ENCODE measurements around the gene VAT1.
"Not testable (repeated sequence)": the region's sequence is repeated elsewhere in the genome, so short reads cannot be mapped to it uniquely, and the experiment has no call there.

Gene VAT1

GRCh38 chr17:43014020-43014648 lies 8.1 kb downstream of the VAT1 start:
- no peak overlapping the region for H3K9ac ChIP-seq (ENCODE audit: low read length)
- H3K4me3 ChIP-seq (ENCODE audit: low read length) = no peak overlapping the region
- no peaks in the 10 kb centered on the region for H3K27me3 ChIP-seq (ENCODE audit: control insufficient read depth, insufficient read depth, low read length)
- no peaks in the 10 kb centered on the region for H3K36me3 ChIP-seq (ENCODE audit: control insufficient read depth, insufficient read depth, low read length)
- H3K9me3 ChIP-seq (ENCODE audit: control insufficient read depth, low read length) = no peaks in the 10 kb centered on the region
- H3K4me1 ChIP-seq (ENCODE audit: control insufficient read depth, insufficient read depth, low read length) = peaks cover 42% of the 10 kb centered on the region

GRCh38 chr17:43013296-43013695 lies 8.9 kb downstream of the VAT1 start:
- Histone ChIP-seq H3K4me3 (ENCODE audit: low read length) (no peak overlapping the region), H3K36me3 (ENCODE audit: control insufficient read depth, insufficient read depth, low read length) (no peaks in the 10 kb centered on the region), H3K9me3 (ENCODE audit: control insufficient read depth, low read length) (no peaks in the 10 kb centered on the region), H3K9ac (ENCODE audit: low read length) (no peak overlapping the region), H3K4me1 (ENCODE audit: control insufficient read depth, insufficient read depth, low read length) (peaks cover 37% of the 10 kb centered on the region), H3K27me3 (ENCODE audit: control insufficient read depth, insufficient read depth, low read length) (no peaks in the 10 kb centered on the region)

- H3K9ac ChIP-seq (ENCODE audit: low read length) = peak overlapping the region; percentile 39
- no peaks in the 10 kb centered on the region for H3K36me3 ChIP-seq (ENCODE audit: control insufficient read depth, insufficient read depth, low read length)
- H3K27me3 ChIP-seq (ENCODE audit: control insufficient read depth, insufficient read depth, low read length) = no peaks in the 10 kb centered on the region
- no peaks in the 10 kb centered on the region for H3K9me3 ChIP-seq (ENCODE audit: control insufficient read depth, low read length)
- peaks cover 40% of the 10 kb centered on the region for H3K4me1 ChIP-seq (ENCODE audit: control insufficient read depth, insufficient read depth, low read length)
- H3K4me3 ChIP-seq (ENCODE audit: low read length) = no peak overlapping the region
These were observed 10.3 kb downstream of the VAT1 start for GRCh38 chr17:43011728-43012472.

GRCh38 chr17:43010667-43011308 lies 11.4 kb downstream of the VAT1 start:
- Histone ChIP-seq H3K4me1 (ENCODE audit: control insufficient read depth, insufficient read depth, low read length) (peaks cover 40% of the 10 kb centered on the region), H3K9ac (ENCODE audit: low read length) (no peak overlapping the region), H3K9me3 (ENCODE audit: control insufficient read depth, low read length) (no peaks in the 10 kb centered on the region), H3K27me3 (ENCODE audit: control insufficient read depth, insufficient read depth, low read length) (no peaks in the 10 kb centered on the region), H3K4me3 (ENCODE audit: low read length) (no peak overlapping the region), H3K36me3 (ENCODE audit: control insufficient read depth, insufficient read depth, low read length) (no peaks in the 10 kb centered on the region)

GRCh38 chr17:43006639-43007551 lies 15.3 kb downstream of the VAT1 start, which contains the start of gene IFI35:
IFI35 (plus strand) TSS chr17:43006784; CDS start chr17:43006948, 164 bp downstream.
- H3K9ac ChIP-seq (ENCODE audit: low read length) = peak within 1 kb of the TSS; percentile 99
- no peaks in the 10 kb centered on the region for H3K27me3 ChIP-seq (ENCODE audit: control insufficient read depth, insufficient read depth, low read length)
- no peaks in the 10 kb centered on the region for H3K36me3 ChIP-seq (ENCODE audit: control insufficient read depth, insufficient read depth, low read length)
- peaks cover 20% of the 10 kb centered on the region for H3K4me1 ChIP-seq (ENCODE audit: control insufficient read depth, insufficient read depth, low read length)
- no peaks in the 10 kb centered on the region for H3K9me3 ChIP-seq (ENCODE audit: control insufficient read depth, low read length)
- peak within 1 kb of the TSS; percentile 100 for H3K4me3 ChIP-seq (ENCODE audit: low read length)

- H3K27me3 ChIP-seq (ENCODE audit: control insufficient read depth, insufficient read depth, low read length) = no peaks in the 10 kb centered on the region
- no peaks in the 10 kb centered on the region for H3K36me3 ChIP-seq (ENCODE audit: control insufficient read depth, insufficient read depth, low read length)
These were observed 18.5 kb downstream of the VAT1 start for GRCh38 chr17:43003542-43004172.

GRCh38 chr17:43000894-43001293 lies 21.3 kb downstream of the VAT1 start:
- not testable (repeated sequence) for H3K9ac ChIP-seq (ENCODE audit: low read length); H3K36me3 ChIP-seq (ENCODE audit: control insufficient read depth, insufficient read depth, low read length); H3K4me3 ChIP-seq (ENCODE audit: low read length); H3K9me3 ChIP-seq (ENCODE audit: control insufficient read depth, low read length); H3K27me3 ChIP-seq (ENCODE audit: control insufficient read depth, insufficient read depth, low read length)
- H3K4me1 ChIP-seq (ENCODE audit: control insufficient read depth, insufficient read depth, low read length) = peaks cover 12% of the 10 kb centered on the region

More at GRCh38 chr17:43003542-43004172, 18.5 kb downstream of the VAT1 start:
- H3K4me3 ChIP-seq (ENCODE audit: low read length) = no peak overlapping the region
- no peaks in the 10 kb centered on the region for H3K9me3 ChIP-seq (ENCODE audit: control insufficient read depth, low read length)
- peaks cover 19% of the 10 kb centered on the region for H3K4me1 ChIP-seq (ENCODE audit: control insufficient read depth, insufficient read depth, low read length)
- H3K9ac ChIP-seq (ENCODE audit: low read length) = no peak overlapping the region

GRCh38 chr17:42999003-42999525 lies 23.1 kb downstream of the VAT1 start:
- Histone ChIP-seq H3K4me3 (ENCODE audit: low read length) (peak overlapping the region; percentile 97), H3K9me3 (ENCODE audit: control insufficient read depth, low read length) (no peaks in the 10 kb centered on the region), H3K9ac (ENCODE audit: low read length) (peak overlapping the region; percentile 96), H3K27me3 (ENCODE audit: control insufficient read depth, insufficient read depth, low read length) (no peaks in the 10 kb centered on the region), H3K36me3 (ENCODE audit: control insufficient read depth, insufficient read depth, low read length) (no peaks in the 10 kb centered on the region), H3K4me1 (ENCODE audit: control insufficient read depth, insufficient read depth, low read length) (peaks cover 12% of the 10 kb centered on the region)

GRCh38 chr17:42997984-42998938 lies 23.9 kb downstream of the VAT1 start, which contains the start of gene RPL27:
RPL27 (plus strand) TSS chr17:42998419; CDS start chr17:42998751, 332 bp downstream.
- peaks cover 12% of the 10 kb centered on the region for H3K4me1 ChIP-seq (ENCODE audit: control insufficient read depth, insufficient read depth, low read length)
- no peaks in the 10 kb centered on the region for H3K27me3 ChIP-seq (ENCODE audit: control insufficient read depth, insufficient read depth, low read length)
- H3K4me3 ChIP-seq (ENCODE audit: low read length) = peak within 1 kb of the TSS; percentile 97
- peak within 1 kb of the TSS; percentile 96 for H3K9ac ChIP-seq (ENCODE audit: low read length)
- H3K36me3 ChIP-seq (ENCODE audit: control insufficient read depth, insufficient read depth, low read length) = no peaks in the 10 kb centered on the region
- H3K9me3 ChIP-seq (ENCODE audit: control insufficient read depth, low read length) = no peaks in the 10 kb centered on the region

- no peaks in the 10 kb centered on the region for H3K9me3 ChIP-seq (ENCODE audit: control insufficient read depth, low read length)
- H3K27me3 ChIP-seq (ENCODE audit: control insufficient read depth, insufficient read depth, low read length) = no peaks in the 10 kb centered on the region
- no peak overlapping the region for H3K4me3 ChIP-seq (ENCODE audit: low read length)
- no peaks in the 10 kb centered on the region for H3K36me3 ChIP-seq (ENCODE audit: control insufficient read depth, insufficient read depth, low read length)
- peak overlapping the region; percentile 68 for H3K9ac ChIP-seq (ENCODE audit: low read length)
- peaks cover 12% of the 10 kb centered on the region for H3K4me1 ChIP-seq (ENCODE audit: control insufficient read depth, insufficient read depth, low read length)
These were observed 24.7 kb downstream of the VAT1 start for GRCh38 chr17:42997390-42997983.
